GF-D8 (cell line): ENCODE data around the gene NRG3.

Source experiments
- DNase-seq: peaks from one replicate; lab custom pipeline; 2025; lab: John Stamatoyannopoulos, UW

Gene NRG3

DNA sequence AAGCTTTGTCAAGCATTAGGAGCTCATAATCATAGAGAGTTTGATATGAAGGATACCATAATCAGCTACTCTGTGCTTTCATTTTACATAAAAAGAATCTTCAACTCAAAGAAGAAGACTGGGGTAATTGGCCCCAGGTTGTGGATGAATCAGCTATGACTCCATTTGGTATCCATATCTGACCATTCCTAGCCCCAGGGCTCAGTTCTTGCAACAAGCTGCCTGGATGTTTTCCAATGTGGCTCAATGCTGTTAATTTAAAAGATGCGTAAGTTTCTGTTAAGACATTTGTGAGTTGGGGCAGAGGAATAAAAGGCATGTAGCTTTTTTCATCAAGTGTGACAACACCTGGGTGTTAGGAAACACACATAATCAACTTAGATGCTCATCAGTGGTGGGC lies 951.1 kb downstream of the NRG3 start:
- DNase-seq = no peak

DNA sequence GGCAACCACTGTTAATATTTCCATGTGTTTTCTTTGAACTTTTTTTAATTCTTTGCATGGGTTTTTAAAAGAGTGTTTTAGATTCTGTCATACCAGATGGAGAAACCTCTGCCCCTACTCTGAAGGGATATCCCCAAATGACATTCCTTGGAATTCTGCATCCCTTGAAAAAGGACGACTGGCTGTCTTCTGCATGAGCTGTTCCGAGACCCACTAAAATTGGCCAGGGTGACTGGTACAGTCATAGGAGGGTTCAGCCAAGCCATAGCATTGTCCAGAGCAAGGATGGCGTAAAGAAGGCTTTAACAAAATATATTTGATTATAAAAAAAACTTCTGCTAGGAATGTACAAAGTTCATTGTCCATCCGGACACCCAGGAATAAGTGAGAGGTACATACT lies 952.9 kb downstream of the NRG3 start:
- DNase-seq = no peak

DNA sequence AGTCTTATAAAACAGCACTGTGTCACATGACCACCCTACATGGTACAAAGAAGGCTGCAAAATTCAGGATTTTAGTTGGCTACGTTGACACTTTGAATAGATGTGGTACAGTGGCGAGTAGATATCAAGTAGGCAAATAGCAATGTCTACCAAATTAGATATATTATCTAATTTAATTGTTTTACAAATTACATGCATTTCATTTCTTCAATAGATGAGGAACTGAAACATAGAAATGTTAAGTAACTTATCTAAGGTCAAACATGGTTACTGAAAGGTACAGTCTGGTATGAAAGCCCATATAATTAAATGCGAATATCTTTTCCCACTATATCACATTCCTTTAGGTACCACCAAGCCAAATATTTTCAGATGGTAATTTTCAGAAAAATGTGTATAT lies 972.2 kb downstream of the NRG3 start:
- no peak for DNase-seq

DNA sequence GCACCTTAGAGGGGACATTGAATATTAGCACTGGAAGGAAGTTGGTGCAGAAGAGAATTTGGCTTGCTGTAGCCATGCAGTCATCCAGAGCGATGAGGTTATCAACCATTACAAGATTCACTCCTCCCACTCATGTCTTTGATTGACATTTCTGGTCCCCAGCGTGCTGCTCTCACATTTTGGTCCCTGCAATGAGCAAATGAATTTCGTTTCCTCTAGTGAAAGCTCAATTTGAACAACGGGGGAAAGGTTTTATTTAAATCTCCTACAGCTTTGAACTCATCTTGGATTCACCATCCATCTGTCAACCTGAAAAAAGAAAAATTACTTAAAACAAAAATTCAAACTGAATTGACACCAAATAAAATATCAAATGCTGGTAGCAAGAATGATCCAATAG lies 975.2 kb downstream of the NRG3 start:
- no peak for DNase-seq

GRCh38 chr10:82856957-82857613 lies 982.1 kb downstream of the NRG3 start:
- DNase-seq = no peak

- no peak for DNase-seq
These were observed 986.9 kb downstream of the NRG3 start for GRCh38 chr10:82861889-82862288.

- DNase-seq = no peak
These were observed 990.4 kb downstream of the NRG3 start for GRCh38 chr10:82865366-82865765.

- peak; percentile 60 for DNase-seq
These were observed 991.5 kb downstream of the NRG3 start for GRCh38 chr10:82866424-82867020.

- no peak for DNase-seq
These were observed 992.1 kb downstream of the NRG3 start for GRCh38 chr10:82867056-82867455.

GRCh38 chr10:82874671-82875070 lies 999.7 kb downstream of the NRG3 start:
- DNase-seq = no peak

GRCh38 chr10:82880776-82881290 lies 1005.8 kb downstream of the NRG3 start:
- DNase-seq = no peak

GRCh38 chr10:82882722-82883121 lies 1007.7 kb downstream of the NRG3 start:
- no peak for DNase-seq

DNA sequence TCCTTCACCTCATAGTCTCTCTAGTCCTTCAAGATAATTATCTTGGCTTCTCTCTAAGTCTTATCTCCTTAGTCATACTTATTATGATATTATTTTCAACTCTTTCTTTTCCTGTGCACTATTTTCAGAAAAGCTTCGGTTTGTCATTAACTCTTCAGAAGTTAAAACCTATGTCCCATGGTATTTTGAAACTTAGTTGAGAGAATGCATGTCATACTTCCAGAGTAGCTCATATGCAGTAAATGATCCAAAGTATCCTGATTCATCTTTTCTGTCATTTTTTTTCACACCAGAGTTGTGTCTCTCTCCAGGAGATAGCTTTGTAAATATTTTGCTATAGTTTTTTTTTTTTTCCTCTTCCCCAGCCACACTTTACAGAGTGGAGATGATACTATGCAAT lies 1008.6 kb downstream of the NRG3 start:
- DNase-seq = no peak

GRCh38 chr10:82887488-82887887 lies 1012.5 kb downstream of the NRG3 start:
- DNase-seq = no peak

DNA sequence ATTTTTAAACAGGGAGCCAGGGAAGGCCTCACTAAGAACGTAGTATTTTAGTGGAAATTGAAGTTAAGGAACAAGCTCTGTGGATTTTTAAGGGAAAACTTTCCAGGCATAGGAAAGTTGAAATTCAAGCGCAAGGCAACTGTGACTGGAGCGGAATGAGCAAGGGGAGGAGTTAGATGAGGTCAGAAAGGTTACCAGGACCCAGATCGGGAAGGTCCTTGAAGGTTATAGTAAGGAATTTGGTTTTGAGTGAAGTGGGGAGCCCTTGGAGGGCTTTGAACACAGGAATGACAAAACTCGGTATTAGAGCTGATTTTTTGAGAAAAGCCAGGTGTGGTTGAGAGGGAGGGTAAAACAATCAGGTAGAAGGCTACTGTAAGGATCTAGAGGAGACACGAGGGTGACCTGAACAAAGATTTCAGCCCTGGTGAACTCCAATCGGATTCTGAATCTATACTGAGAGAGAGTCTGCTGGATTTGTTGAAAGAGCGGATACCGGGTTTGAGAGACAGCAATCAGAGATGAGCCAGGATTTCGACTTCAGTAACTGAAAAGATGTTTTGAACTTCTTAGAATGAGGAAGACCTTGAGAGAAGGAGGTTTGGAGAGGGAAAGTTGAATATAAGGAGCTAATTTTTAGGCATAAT lies 1013.9 kb downstream of the NRG3 start:
- DNase-seq = no peak

GRCh38 chr10:82889728-82890127 lies 1014.7 kb downstream of the NRG3 start:
- no peak for DNase-seq

DNA sequence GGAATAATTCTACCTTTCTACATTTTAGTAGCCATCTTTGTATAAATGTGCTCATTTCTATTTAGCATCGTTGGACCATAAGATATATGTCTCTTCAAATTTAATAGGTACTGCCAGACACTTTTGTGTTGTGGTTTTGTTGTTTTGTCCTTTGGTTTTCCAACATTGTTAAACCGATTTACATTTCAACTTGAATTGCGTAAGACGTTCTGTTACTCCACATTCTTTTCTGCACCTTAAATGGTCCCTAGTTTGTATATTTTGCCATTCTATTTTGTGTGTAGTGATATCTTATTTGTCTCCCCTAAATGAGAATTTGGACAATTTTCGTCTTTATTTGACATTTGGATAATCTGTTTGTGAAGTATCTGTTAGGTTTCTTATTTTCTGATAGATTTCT lies 1015.6 kb downstream of the NRG3 start:
- no peak for DNase-seq

DNA sequence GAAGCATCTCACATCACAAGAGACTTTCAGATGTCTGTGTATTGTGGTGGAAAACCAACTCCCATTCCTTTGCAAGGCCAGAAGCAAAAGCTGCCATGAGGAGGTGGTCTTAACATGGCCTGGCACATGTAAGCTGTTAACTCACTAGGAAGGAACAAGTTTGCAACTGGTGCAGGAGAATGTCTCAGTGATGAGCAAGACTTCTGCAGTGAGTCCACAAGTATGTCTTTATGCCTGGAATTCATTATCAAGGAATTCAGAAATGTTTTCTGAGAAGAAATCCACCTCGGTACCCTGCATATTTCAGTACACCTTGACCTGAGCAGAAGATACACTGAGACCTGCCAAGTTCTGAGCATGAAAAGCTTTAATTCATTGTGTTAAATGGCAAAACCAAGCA lies 1033.1 kb downstream of the NRG3 start:
- DNase-seq = no peak

- no peak for DNase-seq
These were observed 1033.8 kb downstream of the NRG3 start for GRCh38 chr10:82908751-82909150.

- DNase-seq = no peak
These were observed 1035.3 kb downstream of the NRG3 start for GRCh38 chr10:82910301-82910700.

DNA sequence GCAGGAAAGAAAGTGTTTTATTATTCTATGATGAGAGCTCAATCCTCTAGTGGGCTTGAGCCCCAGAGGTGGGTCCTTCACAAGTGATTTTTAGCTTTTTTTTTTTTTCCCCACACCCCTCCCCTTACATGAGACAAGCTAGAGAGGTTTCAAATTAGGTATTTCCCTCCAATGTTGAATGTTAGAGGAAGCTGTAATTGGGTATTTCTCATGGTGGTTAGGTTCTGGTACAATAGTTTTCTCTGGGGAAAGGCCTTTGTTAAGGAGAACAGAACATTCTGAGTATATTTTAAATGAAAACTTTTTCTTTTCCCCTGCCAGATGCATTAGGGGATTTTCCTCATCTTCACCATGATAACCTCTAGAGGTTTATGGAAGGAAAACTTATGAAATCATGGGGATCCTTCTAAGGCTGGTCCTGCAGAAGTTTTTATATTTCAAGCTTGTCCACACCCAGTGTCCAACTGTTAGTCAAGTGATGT lies 1039.7 kb downstream of the NRG3 start:
- DNase-seq = no peak

- no peak for DNase-seq
These were observed 1041.9 kb downstream of the NRG3 start for GRCh38 chr10:82916941-82917340.

DNA sequence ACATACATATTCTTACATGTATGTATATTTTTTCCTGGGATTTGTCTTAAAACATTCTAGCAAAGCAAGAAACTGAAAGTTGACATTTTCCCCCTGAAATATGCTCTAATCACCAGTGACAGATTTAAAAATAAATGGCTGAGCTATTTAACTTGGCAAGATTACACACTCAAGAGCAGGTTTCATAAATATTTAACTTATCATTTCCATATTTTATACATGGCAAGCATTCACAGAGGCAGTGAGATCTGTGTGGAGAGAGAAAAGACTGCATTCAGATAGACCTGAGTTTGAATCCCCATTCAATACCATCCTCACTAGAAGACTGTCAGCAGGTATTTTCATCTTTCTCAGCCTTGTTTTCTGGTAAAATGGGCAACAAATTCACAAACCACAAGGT lies 1043.0 kb downstream of the NRG3 start:
- DNase-seq = no peak
